ENCODE data around the gene SHB.

DNA sequence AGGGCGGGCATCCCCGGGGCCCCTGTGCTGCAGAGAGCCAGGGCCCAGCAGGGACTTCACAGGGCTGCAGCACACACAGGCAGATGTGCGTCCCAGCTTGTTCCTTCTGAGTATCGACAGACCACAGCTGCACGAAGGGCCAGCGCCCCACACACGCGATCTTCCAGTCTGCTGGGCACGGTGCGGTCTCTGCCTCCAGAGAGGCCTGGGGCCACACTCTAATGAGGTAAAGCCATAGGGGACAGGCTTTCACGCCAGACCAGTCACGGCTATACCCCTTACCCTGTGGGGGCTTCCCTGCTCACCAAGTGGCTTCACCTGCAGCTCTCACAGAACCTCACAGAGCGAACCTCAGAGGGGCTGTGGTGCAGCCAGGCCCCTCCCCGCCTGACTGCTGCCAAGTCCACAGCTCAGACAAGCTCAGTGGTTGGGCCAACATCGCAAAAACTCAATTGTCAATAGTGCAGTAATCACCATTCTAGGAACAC, 82.2 kb downstream of the SHB start:
- TF ChIP-seq, protein P1, sequence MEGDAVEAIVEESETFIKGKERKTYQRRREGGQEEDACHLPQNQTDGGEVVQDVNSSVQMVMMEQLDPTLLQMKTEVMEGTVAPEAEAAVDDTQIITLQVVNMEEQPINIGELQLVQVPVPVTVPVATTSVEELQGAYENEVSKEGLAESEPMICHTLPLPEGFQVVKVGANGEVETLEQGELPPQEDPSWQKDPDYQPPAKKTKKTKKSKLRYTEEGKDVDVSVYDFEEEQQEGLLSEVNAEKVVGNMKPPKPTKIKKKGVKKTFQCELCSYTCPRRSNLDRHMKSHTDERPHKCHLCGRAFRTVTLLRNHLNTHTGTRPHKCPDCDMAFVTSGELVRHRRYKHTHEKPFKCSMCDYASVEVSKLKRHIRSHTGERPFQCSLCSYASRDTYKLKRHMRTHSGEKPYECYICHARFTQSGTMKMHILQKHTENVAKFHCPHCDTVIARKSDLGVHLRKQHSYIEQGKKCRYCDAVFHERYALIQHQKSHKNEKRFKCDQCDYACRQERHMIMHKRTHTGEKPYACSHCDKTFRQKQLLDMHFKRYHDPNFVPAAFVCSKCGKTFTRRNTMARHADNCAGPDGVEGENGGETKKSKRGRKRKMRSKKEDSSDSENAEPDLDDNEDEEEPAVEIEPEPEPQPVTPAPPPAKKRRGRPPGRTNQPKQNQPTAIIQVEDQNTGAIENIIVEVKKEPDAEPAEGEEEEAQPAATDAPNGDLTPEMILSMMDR (IDR thresholded peaks at IDR 0.05), result no peak
- no peak for TF ChIP-seq POLR2A (IDR thresholded peaks at IDR 0.05)

Measured in body of pancreas (tissue), 4 donors.